H9 (cell line): ENCODE data around the gene TBC1D13. TPM values are rescaled to one million over a fixed set of nuclear protein-coding genes. Genes with fewer than 3 reads are reported as not detected.
"Not testable (repeated sequence)": the region's sequence is repeated elsewhere in the genome, so short reads cannot be mapped to it uniquely, and the experiment has no call there.

Source experiments
- DNase-seq: peaks from one replicate; pipeline ENCODE4 v3.0.0-alpha.2; 2017
- H2AFZ ChIP-seq: one replicate; pipeline ENCODE4 v1.6.1; 2013; ENCODE audit warnings: mild to moderate bottlenecking, low read length, control low read depth, moderate library complexity
- H2AK5ac ChIP-seq: 2 replicates; pipeline ENCODE4 v1.6.1; 2013; ENCODE audit warnings: low read length, control low read depth, mixed read lengths; ENCODE audit not compliant: insufficient read length
- H2BK120ac ChIP-seq: one replicate; pipeline ENCODE4 v1.6.1; 2013; ENCODE audit warnings: low read depth, mild to moderate bottlenecking, low read length, control low read depth, inconsistent platforms; ENCODE audit not compliant: poor library complexity, severe bottlenecking
- H2BK12ac ChIP-seq: 2 replicates; pipeline ENCODE4 v1.6.1; 2013; ENCODE audit warnings: low read length, control low read depth, mixed read lengths, low read depth; ENCODE audit not compliant: insufficient read length
- H2BK15ac ChIP-seq: 2 replicates; pipeline ENCODE4 v1.6.1; 2013; ENCODE audit warnings: low read depth, low read length, control low read depth
- H2BK20ac ChIP-seq: one replicate; pipeline ENCODE4 v1.6.1; 2013; ENCODE audit warnings: low read depth, mild to moderate bottlenecking, low read length, control low read depth, inconsistent platforms; ENCODE audit not compliant: poor library complexity, severe bottlenecking
- H2BK5ac ChIP-seq: 2 replicates; pipeline ENCODE4 v1.6.1; 2013; ENCODE audit warnings: low read length, control low read depth, mixed read lengths; ENCODE audit not compliant: insufficient read length
- H3K14ac ChIP-seq: 2 replicates; pipeline ENCODE4 v1.6.1; 2013; ENCODE audit warnings: low read length, control low read depth; ENCODE audit not compliant: insufficient read depth
- H3K18ac ChIP-seq: 2 replicates; pipeline ENCODE4 v1.6.1; 2013; ENCODE audit warnings: low read depth, mild to moderate bottlenecking, mixed read lengths, low read length, control low read depth; ENCODE audit not compliant: insufficient read length
- H3K23ac ChIP-seq: 2 replicates; pipeline ENCODE4 v1.6.1; 2013; ENCODE audit warnings: low read length, control low read depth, mixed read lengths, low read depth; ENCODE audit not compliant: insufficient read length
- H3K23me2 ChIP-seq: 2 replicates; pipeline ENCODE4 v1.6.1; 2013; ENCODE audit warnings: low read depth, mild to moderate bottlenecking, mixed read lengths, low read length, control low read depth; ENCODE audit not compliant: insufficient read length, poor library complexity, severe bottlenecking
- H3K27ac ChIP-seq: 2 replicates; pipeline ENCODE4 v1.5.1; 2013; ENCODE audit warnings: low read length, control low read depth, mixed read lengths, low read depth; ENCODE audit not compliant: insufficient read length
- H3K27me3 ChIP-seq: 2 replicates; pipeline ENCODE4 v1.6.1; 2013; ENCODE audit warnings: low read length, control low read depth, inconsistent platforms; ENCODE audit not compliant: insufficient read depth
- H3K4ac ChIP-seq: 2 replicates; pipeline ENCODE4 v1.6.1; 2013; ENCODE audit warnings: low read depth, mild to moderate bottlenecking, control low read depth, inconsistent platforms, low read length, moderate library complexity
- H3K4me1 ChIP-seq: 2 replicates; pipeline ENCODE4 v1.6.1; 2013; ENCODE audit warnings: low read length, control low read depth, inconsistent platforms; ENCODE audit not compliant: insufficient read depth
- H3K4me2 ChIP-seq: 2 replicates; pipeline ENCODE4 v1.6.1; 2013; ENCODE audit warnings: low read length, control low read depth, mixed read lengths; ENCODE audit not compliant: insufficient read length, insufficient read depth
- H3K56ac ChIP-seq: 2 replicates; pipeline ENCODE4 v1.6.1; 2013; ENCODE audit warnings: low read depth, mild to moderate bottlenecking, mixed read lengths, low read length, control low read depth; ENCODE audit not compliant: insufficient read length
- H3K79me1 ChIP-seq: 2 replicates; pipeline ENCODE4 v1.6.1; 2013; ENCODE audit warnings: low read depth, mild to moderate bottlenecking, moderate library complexity, low read length, control low read depth, inconsistent platforms; ENCODE audit not compliant: insufficient read depth, poor library complexity, severe bottlenecking
- H3K79me2 ChIP-seq: 2 replicates; pipeline ENCODE4 v1.6.1; 2013; ENCODE audit warnings: low read length, control low read depth, inconsistent platforms; ENCODE audit not compliant: insufficient read depth
- H3K9ac ChIP-seq: 2 replicates; pipeline ENCODE4 v1.6.1; 2013; ENCODE audit warnings: low read length, control low read depth, mixed read lengths; ENCODE audit not compliant: insufficient read length; ENCODE audit errors: extremely low read depth
- H3K9me3 ChIP-seq: one replicate; pipeline ENCODE4 v1.6.1; 2013; ENCODE audit warnings: low read depth, low read length, inconsistent platforms; ENCODE audit not compliant: control insufficient read depth
- H3T11ph ChIP-seq: one replicate; pipeline ENCODE4 v1.6.1; 2013; ENCODE audit warnings: mild to moderate bottlenecking, low read length, control low read depth, inconsistent platforms
- H4K20me1 ChIP-seq: one replicate; pipeline ENCODE4 v1.6.1; 2013; ENCODE audit not compliant: control insufficient read depth, insufficient read length, insufficient read depth
- H4K5ac ChIP-seq: 2 replicates; pipeline ENCODE4 v1.6.1; 2013; ENCODE audit warnings: low read depth, mild to moderate bottlenecking, mixed read lengths, low read length, control low read depth; ENCODE audit not compliant: insufficient read length
- H4K8ac ChIP-seq: replicated peaks from 2 replicates; pipeline ENCODE4 v1.6.1; 2013; ENCODE audit warnings: low read length, control low read depth, mixed read lengths, low read depth; ENCODE audit not compliant: insufficient read length
- H4K91ac ChIP-seq: 2 replicates; pipeline ENCODE4 v1.6.1; 2013; ENCODE audit warnings: low read depth, mild to moderate bottlenecking, moderate library complexity, mixed read lengths, low read length, control low read depth; ENCODE audit not compliant: insufficient read length
- H3K27ac Mint-ChIP-seq, 3 experiments: 2 replicates in 2 of 3; 3 replicates in 1 of 3; pipeline ENCODE4 v1.8.0; 2020 to 2021; ENCODE audit warnings: mixed read lengths in 3 of 3, mild to moderate bottlenecking in 1 of 3, moderate library complexity in 1 of 3
- H3K27me3 Mint-ChIP-seq: 2 replicates; pipeline ENCODE4 v1.8.0; 2021; ENCODE audit warnings: low read depth, mild to moderate bottlenecking, moderate library complexity, mixed read lengths
- H3K36me3 Mint-ChIP-seq, 3 experiments: 2 replicates in 2 of 3; 3 replicates in 1 of 3; pipeline ENCODE4 v1.8.0; 2020 to 2021; ENCODE audit warnings: low read depth in 3 of 3, mixed read lengths in 3 of 3; ENCODE audit not compliant: insufficient read depth in 1 of 3
- H3K4me1 Mint-ChIP-seq, 2 experiments: 2 replicates each; pipeline ENCODE4 v1.8.0; 2020; ENCODE audit warnings: mixed read lengths in 2 of 2
- H3K4me3 Mint-ChIP-seq, 2 experiments: 2 replicates in 1 of 2; 3 replicates in 1 of 2; pipeline ENCODE4 v1.8.0; 2020 to 2021; ENCODE audit warnings: mild to moderate bottlenecking in 2 of 2, mixed read lengths in 2 of 2, moderate library complexity in 1 of 2
- H3K9me3 Mint-ChIP-seq, 2 experiments: 2 replicates in 1 of 2; 3 replicates in 1 of 2; pipeline ENCODE4 v1.8.0; 2020; ENCODE audit warnings: mild to moderate bottlenecking in 2 of 2, mixed read lengths in 2 of 2, moderate library complexity in 1 of 2
- WGBS: extraction: QIAGEN DNeasy Blood & Tissue Kit; methylation state at CpG from one replicate; pipeline ENCODE4 v1.1.7; 2013; ENCODE audit warnings: missing lambda C conversion rate, low lambda C conversion rate, mixed read lengths; ENCODE audit not compliant: insufficient read length; ENCODE audit errors: extremely low coverage; 5-methylcytosine and 5-hydroxymethylcytosine counted together
- total RNA-seq: library from RNA; stranded (reverse); gene quantifications from 2 replicates; pipeline ENCODE4 v1.2.1, GENCODE V29; 2021

Gene TBC1D13
- total RNA-seq, 1 experiment from 2014 or later = 27.3 TPM

DNA sequence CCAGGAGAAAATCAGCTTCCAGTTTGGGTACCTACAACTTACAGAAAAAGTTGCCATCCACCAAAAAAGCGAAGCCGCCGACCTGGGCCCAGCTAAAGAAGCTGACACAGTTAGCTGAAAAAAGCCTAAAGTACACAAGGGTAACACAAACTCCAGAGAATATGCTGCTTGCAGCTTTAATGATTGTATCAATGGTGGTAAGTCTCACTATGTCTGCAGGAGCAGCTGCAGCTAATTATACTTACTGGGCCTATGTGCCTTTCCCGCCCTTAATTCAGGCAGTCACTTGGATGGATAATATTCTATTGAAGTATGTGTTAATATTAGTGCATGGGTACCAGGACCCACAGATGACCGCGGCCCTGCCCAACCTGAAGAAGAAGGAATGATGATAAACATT lies 67.4 kb downstream of the TBC1D13 start:
- H3K4me2 ChIP-seq, H4K91ac ChIP-seq, H4K20me1 ChIP-seq, H2AK5ac ChIP-seq, H2BK20ac ChIP-seq, DNase-seq, H3K4ac ChIP-seq, H3K4me1 Mint-ChIP-seq, H3K18ac ChIP-seq, H3K79me1 ChIP-seq, H2BK12ac ChIP-seq, H3T11ph ChIP-seq, H2BK120ac ChIP-seq, H3K14ac ChIP-seq, H3K9ac ChIP-seq, H3K56ac ChIP-seq, H3K27me3 ChIP-seq, H3K4me3 Mint-ChIP-seq, H3K23ac ChIP-seq, H3K27ac ChIP-seq, H2BK15ac ChIP-seq, H3K9me3 ChIP-seq, H3K27me3 Mint-ChIP-seq, H3K4me1 ChIP-seq, H2AFZ ChIP-seq, H3K23me2 ChIP-seq, H4K5ac ChIP-seq, H3K27ac Mint-ChIP-seq, H4K8ac ChIP-seq, H2BK5ac ChIP-seq, H3K79me2 ChIP-seq: not testable (repeated sequence)
- Mint-ChIP-seq H3K36me3 (peaks cover 17 to 18% (median 17%) of the 10 kb centered on the region in 3 experiments), H3K9me3 (peaks cover 17% of the 10 kb centered on the region in 2 experiments)
- no CpG with 5 or more reads among the region's 6 CpGs for WGBS

DNA sequence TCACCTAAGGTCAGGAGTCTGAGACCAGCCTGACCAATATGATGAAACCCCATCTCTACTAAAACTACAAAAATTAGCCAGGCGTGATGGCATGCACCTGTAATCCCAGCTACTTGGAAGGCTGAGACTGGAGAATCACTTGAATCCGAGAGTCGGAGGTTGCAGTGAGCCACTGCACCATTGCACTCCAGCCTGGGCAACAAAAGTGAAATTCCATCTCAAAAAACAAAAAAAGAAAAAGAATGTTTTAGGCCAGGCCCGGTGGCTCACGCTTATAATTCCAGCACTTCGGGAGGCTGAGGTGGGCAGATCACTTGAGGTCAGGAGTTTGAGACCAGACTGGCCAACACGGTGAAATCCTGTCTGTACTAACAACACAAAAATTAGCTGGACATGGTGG lies 71.4 kb downstream of the TBC1D13 start:
- not testable (repeated sequence) for H2BK120ac ChIP-seq, H2AK5ac ChIP-seq, H3K36me3 Mint-ChIP-seq, H3K27me3 Mint-ChIP-seq, H3K27ac ChIP-seq, H3K79me1 ChIP-seq, H3K9me3 ChIP-seq, H3K79me2 ChIP-seq, H3K56ac ChIP-seq, H3K23me2 ChIP-seq, H3K27me3 ChIP-seq, H3K4me1 ChIP-seq, H3K9ac ChIP-seq, H3K23ac ChIP-seq, H2BK15ac ChIP-seq, H3K9me3 Mint-ChIP-seq, H3T11ph ChIP-seq, DNase-seq, H4K8ac ChIP-seq, H2BK20ac ChIP-seq, H2BK5ac ChIP-seq, H4K20me1 ChIP-seq, H3K18ac ChIP-seq, H4K91ac ChIP-seq, H2BK12ac ChIP-seq, H3K27ac Mint-ChIP-seq, H3K4me3 Mint-ChIP-seq, H3K4ac ChIP-seq, H4K5ac ChIP-seq, H3K14ac ChIP-seq, H3K4me2 ChIP-seq, H2AFZ ChIP-seq
- peaks cover 16 to 19% of the 10 kb centered on the region in 2 experiments for H3K4me1 Mint-ChIP-seq
- WGBS = no CpG with 5 or more reads among the region's 7 CpGs
